Activated CD8-positive, alpha-beta memory T cell treated with anti-CD3 and anti-CD28 coated beads for 24 hours (primary cell): ENCODE data around the gene NFATC3.
A peak's percentile ranks its signal among the peaks of the same experiment; 100 is the strongest.

Source experiments
- DNase-seq: peaks from one replicate; pipeline ENCODE4 v3.0.0-alpha.2; 2020

NFATC3 gene

DNA sequence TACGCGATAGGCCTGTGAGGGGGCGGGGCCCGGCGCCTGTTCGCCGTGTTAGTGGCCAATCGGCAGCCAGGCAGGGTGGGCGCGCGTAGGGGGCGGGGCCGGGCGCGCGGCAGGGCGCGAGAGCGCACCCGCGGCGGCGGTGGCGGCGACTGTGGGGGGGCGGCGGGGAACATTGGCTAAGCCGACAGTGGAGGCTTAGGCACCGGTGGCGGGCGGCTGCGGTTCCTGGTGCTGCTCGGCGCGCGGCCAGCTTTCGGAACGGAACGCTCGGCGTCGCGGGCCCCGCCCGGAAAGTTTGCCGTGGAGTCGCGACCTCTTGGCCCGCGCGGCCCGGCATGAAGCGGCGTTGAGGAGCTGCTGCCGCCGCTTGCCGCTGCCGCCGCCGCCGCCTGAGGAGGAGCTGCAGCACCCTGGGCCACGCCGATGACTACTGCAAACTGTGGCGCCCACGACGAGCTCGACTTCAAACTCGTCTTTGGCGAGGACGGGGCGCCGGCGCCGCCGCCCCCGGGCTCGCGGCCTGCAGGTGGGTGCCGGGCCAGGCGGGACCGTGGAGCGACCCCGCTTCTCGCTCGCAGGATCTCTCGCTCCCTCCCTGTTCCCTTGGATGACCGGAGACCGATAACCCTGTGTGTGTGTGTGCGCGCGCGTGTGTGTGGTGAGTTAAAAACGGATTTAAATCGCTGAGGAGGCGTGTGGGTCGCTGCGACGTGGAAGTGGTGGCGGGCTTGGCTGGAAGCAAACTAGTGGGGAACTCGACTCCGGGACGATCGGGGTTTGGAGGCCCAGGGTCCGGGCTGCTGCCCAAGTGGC lies at the start of gene NFATC3:
TSS of gene NFATC3 (plus strand) at position 112 of the 813 bp plus-strand sequence. CDS start at position 424, 312 bp downstream.
- peak; percentile 99 for DNase-seq

DNA sequence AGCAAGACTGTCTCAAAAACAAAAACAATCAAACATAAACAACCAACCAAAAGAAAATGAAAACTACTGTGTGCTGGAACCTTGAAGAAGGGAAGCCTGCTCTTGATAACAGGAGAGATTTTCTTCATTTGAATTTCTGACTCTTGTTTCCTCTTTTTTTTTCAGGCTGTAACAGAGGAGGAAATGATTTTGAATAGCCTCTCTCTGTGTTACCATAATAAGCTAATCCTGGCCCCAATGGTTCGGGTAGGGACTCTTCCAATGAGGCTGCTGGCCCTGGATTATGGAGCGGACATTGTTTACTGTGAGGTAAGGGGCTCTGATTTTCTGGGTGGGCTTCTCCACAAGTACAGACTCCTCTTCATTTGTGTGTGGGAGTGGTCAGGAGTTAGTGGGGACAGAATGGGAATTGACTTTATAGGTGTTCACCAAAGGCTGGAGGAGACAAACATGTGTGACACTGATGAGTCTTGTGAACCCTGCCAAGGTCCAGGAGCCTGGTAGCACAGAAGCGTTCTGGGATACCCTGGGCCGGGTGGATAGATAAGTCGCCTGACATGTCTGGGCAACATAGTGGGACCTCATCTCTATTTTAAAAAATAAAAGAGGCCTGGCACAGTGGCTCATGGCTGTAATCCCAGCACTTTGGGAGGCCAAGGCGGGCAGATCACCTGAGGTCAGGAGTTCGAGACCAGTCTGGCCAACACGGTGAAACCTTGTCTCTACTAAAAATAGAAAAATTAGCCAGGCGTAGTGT lies 47.2 kb upstream of the NFATC3 start:
- no peak for DNase-seq

GRCh38 chr16:68040506-68041288 lies 44.5 kb upstream of the NFATC3 start:
- DNase-seq, result peak; percentile 97

GRCh38 chr16:68041783-68042182 lies 43.4 kb upstream of the NFATC3 start:
- DNase-seq, result no peak

DNA sequence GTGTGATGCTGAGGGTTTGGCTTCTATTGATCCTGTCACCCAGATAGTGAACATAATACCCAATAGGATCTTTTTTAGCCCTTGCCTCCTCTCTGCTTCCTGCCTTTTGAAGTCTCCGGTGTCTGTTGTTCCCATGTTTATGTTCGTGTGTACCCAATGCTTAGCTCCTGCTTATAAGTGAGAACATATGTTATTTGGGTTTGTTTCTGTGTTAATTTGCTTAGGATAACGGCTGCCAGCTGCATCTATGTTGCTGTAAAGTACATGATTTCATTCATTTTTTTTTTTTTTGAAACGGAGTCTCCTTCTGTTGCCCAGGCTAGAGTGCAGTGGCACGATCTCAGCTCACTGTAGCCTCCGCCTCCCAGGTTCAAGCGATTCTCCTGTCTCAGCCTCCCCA lies 39.1 kb upstream of the NFATC3 start:
- DNase-seq, result no peak

DNA sequence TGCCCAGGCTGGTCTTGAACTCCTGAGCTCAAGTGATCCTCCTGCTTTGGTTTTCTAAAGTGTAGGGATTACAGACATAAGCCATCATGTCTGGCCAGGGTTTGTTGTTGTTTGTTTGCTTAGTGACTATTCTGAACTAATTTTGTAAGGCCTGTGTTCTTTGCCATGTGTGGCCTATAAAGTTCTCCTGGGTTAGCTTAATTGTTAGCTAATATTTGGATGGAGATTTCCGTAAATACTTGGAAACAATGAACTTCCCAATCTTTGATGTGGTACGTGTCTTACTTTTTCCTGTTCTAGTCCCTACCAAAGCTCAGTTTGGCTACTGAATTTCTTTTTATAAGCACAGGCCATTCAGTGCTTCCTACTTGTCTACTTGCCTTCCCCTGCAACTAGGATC lies 37.2 kb upstream of the NFATC3 start:
- DNase-seq, result no peak

DNA sequence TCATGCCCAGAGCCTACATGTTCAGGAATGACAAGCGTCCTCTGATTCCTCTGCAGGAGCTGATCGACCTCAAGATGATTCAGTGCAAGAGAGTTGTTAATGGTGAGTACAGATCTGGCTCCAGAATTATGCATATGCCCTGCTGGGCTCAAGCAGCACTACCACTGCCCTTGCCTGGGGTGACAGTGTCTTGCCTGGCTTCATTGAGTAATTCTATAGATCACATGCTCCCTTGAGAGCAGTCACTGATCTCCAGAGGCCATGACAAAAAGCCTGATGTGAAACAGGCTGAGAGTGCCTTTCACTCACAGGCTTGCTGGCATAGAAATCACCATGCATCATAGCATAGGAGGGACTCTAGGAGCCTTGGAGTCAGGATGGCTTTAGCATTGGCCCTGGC lies 35.7 kb upstream of the NFATC3 start:
- DNase-seq, result no peak

- DNase-seq, result no peak
These were observed 29.8 kb upstream of the NFATC3 start for GRCh38 chr16:68055395-68055794.

- DNase-seq, result no peak
These were observed 25.4 kb upstream of the NFATC3 start for GRCh38 chr16:68059804-68060203.

DNA sequence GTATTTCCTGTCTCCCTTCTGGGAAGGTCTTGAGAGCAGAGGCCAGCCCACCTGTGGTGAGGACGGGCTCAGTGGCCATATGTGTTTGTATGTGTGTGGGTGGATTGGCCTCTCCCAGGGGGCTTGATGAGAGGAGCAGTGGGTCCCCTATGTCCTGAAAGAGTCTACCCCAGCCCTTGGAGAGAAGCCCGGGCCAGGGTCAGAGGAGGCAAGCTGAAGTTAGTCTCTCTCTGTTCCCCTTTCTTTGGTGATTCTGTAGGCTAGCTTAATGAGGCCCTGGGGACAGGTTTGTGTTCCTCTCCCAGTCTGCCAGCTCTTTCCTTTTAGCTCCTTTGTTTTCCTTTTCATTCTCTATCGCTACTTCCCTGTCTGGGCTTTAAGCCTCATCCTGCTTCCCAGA lies 23.8 kb upstream of the NFATC3 start:
- DNase-seq, result no peak

DNA sequence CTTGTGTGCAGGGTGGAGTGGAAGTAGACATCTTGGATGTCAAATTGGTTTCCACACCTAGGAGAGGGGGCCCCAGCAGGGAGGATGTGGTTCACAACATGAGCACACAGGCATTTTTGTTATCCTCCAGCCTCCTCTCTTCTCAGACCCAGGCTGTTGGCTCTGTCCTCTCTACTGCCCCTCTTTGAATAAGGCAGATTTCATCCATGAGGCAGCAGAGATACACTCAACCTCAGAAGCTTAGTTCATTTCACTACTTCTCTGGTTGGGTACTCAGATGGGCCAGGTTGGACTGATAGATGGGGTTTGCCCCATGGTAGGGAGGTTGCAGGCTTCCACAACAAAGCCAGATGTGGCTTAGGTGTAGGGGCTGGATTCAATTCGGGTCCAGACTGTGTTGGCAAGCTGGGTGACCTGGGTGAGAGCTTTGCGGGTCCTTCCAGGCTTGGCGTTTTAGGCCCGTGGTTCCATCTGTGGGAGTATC lies 22.2 kb upstream of the NFATC3 start:
- DNase-seq, result no peak

- DNase-seq, result peak; percentile 85
These were observed 20.3 kb upstream of the NFATC3 start for GRCh38 chr16:68064791-68065365.

DNA sequence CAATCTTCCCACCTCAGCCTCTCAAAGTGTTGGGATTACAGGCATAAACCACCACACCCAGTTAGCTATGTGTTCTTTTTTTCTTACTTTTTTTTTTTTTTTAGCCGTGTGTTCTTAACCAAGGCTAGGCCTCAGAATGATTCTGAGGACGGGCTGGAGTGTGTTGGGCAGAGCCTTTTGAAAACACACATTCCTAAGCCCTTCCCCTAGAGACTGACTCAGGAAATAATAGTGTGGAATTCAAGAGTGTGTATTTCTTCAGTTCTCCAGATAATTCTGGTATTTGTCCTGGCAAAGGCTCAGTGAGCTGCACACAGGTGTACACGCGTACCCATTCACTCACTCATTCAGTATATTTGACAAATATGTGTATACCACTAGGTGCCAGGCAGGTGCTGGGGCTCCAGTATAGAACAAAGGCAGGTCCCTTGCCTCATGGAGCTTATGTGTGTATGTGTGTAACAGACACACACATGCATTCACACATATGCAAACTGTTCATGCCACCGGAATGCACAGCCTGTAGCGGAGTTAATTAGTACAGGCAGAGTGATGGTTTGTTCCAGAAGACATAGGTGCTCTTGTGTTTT lies 19.4 kb upstream of the NFATC3 start:
- no peak for DNase-seq

GRCh38 chr16:68066763-68067162 lies 18.4 kb upstream of the NFATC3 start:
- DNase-seq, result no peak

- DNase-seq, result no peak
These were observed 16.2 kb upstream of the NFATC3 start for GRCh38 chr16:68068926-68069325.

GRCh38 chr16:68069511-68070248 lies 15.5 kb upstream of the NFATC3 start:
- DNase-seq, result no peak

DNA sequence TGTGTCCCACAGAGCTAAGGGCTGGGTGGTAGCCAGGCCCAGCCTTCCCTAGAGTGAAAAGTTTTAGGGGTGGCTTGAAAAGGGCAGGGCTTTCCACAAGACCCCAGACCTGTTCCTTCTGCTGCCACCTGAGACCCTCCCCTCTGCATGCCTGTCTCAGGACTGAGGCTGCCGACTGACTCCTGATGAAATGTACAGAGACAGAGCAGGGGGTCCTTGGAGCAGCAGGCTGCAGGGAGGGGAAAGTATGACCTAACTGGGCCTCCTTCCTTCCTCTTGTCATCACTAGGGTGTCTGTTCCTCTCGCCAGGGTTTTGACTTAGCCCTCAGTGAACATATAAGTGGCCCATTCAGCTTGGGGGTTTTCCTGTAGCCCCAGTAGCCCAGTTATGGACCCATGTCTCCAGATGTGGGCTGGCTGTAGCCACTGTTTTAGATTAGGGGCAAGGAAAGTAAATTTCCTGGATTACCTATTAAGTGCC lies 14.9 kb upstream of the NFATC3 start:
- DNase-seq, result no peak

DNA sequence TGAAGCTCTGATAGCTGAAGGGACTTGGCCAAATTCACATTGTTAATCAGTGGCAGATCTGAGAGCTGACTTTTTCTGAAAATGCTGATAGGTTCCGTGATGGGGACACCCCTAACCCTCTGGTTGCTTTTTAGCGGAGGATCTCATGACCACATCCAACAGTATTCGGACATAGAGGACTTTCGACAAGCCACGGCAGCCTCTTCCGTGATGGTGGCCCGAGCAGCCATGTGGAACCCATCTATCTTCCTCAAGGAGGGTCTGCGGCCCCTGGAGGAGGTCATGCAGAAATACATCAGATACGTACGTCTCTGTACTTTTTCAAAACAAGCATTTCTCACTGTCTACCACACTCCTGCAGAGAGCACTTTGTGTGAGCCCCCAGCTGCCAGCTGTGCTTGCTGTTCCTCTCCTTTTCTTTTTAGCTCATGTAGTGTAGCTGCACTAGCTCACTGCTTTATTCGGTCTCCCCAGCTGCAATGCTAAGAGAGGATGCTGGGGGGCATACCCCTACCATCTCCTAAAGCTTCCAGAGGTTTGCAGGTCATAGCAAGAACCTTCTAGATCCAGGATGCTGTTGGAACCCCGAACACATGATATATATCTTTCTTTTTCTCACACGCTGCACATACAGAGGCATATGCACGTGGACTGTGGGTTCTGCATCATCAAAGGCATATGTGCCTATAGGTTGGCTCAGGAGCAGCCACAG lies 14.2 kb upstream of the NFATC3 start:
- DNase-seq, result no peak

DNA sequence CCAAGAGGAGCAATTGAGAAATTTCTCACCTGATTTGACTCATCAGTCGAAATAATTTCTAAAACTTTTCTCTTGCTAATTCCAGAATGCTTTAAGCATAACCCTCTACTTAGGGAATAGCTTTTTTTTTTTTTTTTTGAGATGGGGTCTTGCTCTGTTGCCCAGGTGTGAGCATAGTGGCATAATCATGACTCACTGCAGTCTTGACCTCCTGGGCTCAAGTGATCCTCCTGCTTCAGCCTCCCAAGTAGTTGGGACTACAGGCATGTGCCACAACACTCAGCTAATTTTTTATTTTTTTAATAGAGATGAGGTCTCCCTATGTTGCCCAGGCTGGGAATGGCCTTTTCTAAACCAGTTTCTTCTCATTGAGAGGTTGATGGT lies 13.7 kb upstream of the NFATC3 start:
- DNase-seq, result no peak

- DNase-seq, result peak; percentile 56
These were observed 13.0 kb upstream of the NFATC3 start for GRCh38 chr16:68072038-68072695.
